ENCODE measurements around the gene GLG1. TPM values are rescaled to one million over a fixed set of nuclear protein-coding genes. Genes with fewer than 3 reads are reported as not detected.
"Not testable (repeated sequence)": the region's sequence is repeated elsewhere in the genome, so short reads cannot be mapped to it uniquely, and the experiment has no call there.

GLG1 gene
- total and polyA plus RNA-seq, 8 donors = 116 to 147 (median 135) TPM

DNA sequence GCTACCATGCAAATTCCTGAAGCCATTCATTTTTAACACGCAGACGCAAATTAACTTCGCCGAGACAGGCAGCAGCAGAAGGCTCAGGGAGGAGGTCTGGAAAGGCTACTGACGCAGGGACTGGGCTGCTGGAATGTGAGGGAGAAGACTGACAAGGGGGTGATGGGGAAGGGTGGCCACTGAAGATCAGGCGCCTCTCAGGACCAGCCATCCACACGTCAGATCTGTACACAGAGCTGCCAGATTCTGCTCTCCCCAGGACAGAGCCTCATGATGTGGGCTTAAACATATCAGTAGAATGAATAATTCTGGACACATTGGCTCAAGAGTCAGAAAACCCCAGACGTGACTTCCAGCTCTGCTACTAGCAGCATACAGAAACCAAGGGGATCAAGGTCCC is 160.0 kb downstream of the GLG1 start:
- DNase-seq (no peak), ATAC-seq (no peak)
- TF ChIP-seq, protein P1, sequence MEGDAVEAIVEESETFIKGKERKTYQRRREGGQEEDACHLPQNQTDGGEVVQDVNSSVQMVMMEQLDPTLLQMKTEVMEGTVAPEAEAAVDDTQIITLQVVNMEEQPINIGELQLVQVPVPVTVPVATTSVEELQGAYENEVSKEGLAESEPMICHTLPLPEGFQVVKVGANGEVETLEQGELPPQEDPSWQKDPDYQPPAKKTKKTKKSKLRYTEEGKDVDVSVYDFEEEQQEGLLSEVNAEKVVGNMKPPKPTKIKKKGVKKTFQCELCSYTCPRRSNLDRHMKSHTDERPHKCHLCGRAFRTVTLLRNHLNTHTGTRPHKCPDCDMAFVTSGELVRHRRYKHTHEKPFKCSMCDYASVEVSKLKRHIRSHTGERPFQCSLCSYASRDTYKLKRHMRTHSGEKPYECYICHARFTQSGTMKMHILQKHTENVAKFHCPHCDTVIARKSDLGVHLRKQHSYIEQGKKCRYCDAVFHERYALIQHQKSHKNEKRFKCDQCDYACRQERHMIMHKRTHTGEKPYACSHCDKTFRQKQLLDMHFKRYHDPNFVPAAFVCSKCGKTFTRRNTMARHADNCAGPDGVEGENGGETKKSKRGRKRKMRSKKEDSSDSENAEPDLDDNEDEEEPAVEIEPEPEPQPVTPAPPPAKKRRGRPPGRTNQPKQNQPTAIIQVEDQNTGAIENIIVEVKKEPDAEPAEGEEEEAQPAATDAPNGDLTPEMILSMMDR (IDR thresholded peaks at IDR 0.05) = no peak
- Histone ChIP-seq H3K4me1 (peaks cover 14 to 32% of the 10 kb centered on the region in 2 donors), H3K27ac (peak overlapping the region in 1 of 2 donors; percentile 78), H3K4me3 (no peak overlapping the region), H3K36me3 (peaks cover 0 to 36% of the 10 kb centered on the region in 2 donors), H3K9me3 (no peaks in the 10 kb centered on the region), H3K27me3 (no peaks in the 10 kb centered on the region)
- intact Hi-C loops (cut with DNase I) = no loop called here

- peaks cover under 1 to 23% of the 10 kb centered on the region in 2 donors for H3K4me1 ChIP-seq
- H3K27me3 ChIP-seq; ATAC-seq; intact Hi-C loops (cut with DNase I); H3K9me3 ChIP-seq; H3K4me3 ChIP-seq; DNase-seq; H3K27ac ChIP-seq; H3K36me3 ChIP-seq: not testable (repeated sequence)
These were observed 163.1 kb downstream of the GLG1 start for GRCh38 chr16:74443624-74444346.

DNA sequence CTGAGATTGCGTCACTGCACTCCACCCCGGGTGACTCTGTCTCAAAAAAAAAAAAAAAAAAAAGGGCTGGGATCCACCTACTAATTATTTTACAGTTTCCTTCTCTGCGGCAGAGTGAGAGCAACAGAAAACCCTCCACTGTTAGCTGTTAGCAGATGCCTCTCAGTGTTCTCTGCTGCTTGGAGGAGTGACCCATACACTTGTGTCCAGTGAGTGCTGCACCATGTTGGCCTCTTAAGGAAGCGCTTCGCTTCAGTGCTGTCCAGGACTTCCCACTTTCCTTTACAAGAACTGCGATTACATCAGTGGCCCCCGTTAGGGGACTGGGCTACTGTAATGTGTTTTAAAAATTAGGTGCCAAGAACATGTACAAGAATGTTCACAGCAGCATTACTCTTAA is 167.2 kb downstream of the GLG1 start:
- Histone ChIP-seq H3K4me1 (peaks cover 0 to 9% of the 10 kb centered on the region in 2 donors), H3K36me3 (no peaks in the 10 kb centered on the region), H3K27ac (no peak overlapping the region), H3K27me3 (no peaks in the 10 kb centered on the region), H3K9me3 (no peaks in the 10 kb centered on the region), H3K4me3 (no peak overlapping the region)
- intact Hi-C loops (cut with DNase I) = loop anchor here in 1 of 2 donors (10.0 kb wide), 1 partner anchor 135 kb away; no protein-coding TSS in a partner anchor
- DNase-seq (no peak), ATAC-seq (peak; percentile 41)
- TF ChIP-seq, protein P1 (IDR thresholded peaks at IDR 0.05) = no peak

DNA sequence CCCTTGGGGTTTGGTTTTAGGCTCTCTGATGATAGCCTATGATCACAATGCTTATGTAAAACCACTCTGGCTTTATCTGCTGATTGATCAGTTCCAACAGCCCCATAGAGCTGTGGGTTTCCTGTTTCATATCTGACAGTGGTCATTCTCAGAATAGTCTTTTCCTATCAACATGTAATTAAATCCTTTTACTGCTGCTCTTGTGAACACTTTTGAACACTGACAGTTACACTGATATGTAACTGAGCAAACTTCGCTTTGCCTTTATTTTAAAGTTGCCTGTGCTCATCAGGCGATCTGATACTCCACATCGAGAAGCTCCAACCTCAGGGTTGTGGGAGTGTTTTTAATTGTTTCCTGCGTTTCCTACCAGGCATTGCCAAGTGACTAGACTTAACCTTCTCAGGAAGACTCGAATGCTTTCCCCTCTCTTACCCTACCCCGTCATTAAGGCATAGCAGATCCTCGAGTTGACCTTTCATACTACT is 168.4 kb downstream of the GLG1 start:
- H3K4me3 ChIP-seq = no peak overlapping the region
- intact Hi-C loops (cut with DNase I) = loop anchor here in 1 of 2 donors (10.0 kb wide), 1 partner anchor 134 kb away; no protein-coding TSS in a partner anchor
- peaks cover 0 to 9% of the 10 kb centered on the region in 2 donors for H3K4me1 ChIP-seq
- no peak overlapping the region for H3K27ac ChIP-seq
- H3K27me3 ChIP-seq = no peaks in the 10 kb centered on the region
- no peaks in the 10 kb centered on the region for H3K9me3 ChIP-seq
- no peaks in the 10 kb centered on the region for H3K36me3 ChIP-seq
- ATAC-seq (no peak), DNase-seq (no peak)
- TF ChIP-seq, protein P1 (IDR thresholded peaks at IDR 0.05) = no peak

GRCh38 chr16:74431516-74431915 is 175.4 kb downstream of the GLG1 start:
- Histone ChIP-seq H3K9me3 (no peaks in the 10 kb centered on the region), H3K36me3 (no peaks in the 10 kb centered on the region), H3K27me3 (no peaks in the 10 kb centered on the region), H3K4me3 (no peak overlapping the region), H3K27ac (no peak overlapping the region), H3K4me1 (no peaks in the 10 kb centered on the region)
- ATAC-seq (no peak), DNase-seq (no peak)
- intact Hi-C loops (cut with DNase I) = loop anchor here in 1 of 2 donors (10.0 kb wide), 1 partner anchor 127 kb away; no protein-coding TSS in a partner anchor
- TF ChIP-seq, protein P1 (IDR thresholded peaks at IDR 0.05) = no peak
